ENCODE measurements around the gene FCRL5. TPM values are rescaled to one million over a fixed set of nuclear protein-coding genes. Genes with fewer than 3 reads are reported as not detected.

Gene FCRL5
- total and polyA plus RNA-seq, 10 of the 15 experiments (the other 5 are each of a cell fraction or from before 2014, with no cell fraction given), result 1.1 to 136 (median 7.0) TPM

- TF ChIP-seq, protein P1, sequence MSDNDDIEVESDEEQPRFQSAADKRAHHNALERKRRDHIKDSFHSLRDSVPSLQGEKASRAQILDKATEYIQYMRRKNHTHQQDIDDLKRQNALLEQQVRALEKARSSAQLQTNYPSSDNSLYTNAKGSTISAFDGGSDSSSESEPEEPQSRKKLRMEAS (IDR thresholded peaks at IDR 0.05; ENCODE audit: low read depth, low read length), result no peak
- TF ChIP-seq HDAC6 (IDR thresholded peaks at IDR 0.05; ENCODE audit: unreplicated experiment) (no peak), CHD2 (IDR thresholded peaks at IDR 0.05; ENCODE audit: borderline replicate concordance, low read depth, low read length) (no peak), JUNB (IDR thresholded peaks at IDR 0.05) (peak; percentile 78), NFXL1 (IDR thresholded peaks at IDR 0.05; ENCODE audit: borderline replicate concordance) (no peak), BHLHE40 (IDR thresholded peaks at IDR 0.05; ENCODE audit: borderline replicate concordance in 1 of 2, low read depth in 2 of 2, low read length in 1 of 2) (peak; percentile 36 to 49; a peak in 3 of 4 replicates), PAX5 (IDR thresholded peaks at IDR 0.05; ENCODE audit: borderline replicate concordance, low read depth, low read length) (0 out of 2 replicates have a peak, but pooled peaks have one; percentile 45), EED (IDR thresholded peaks at IDR 0.05; ENCODE audit: low read depth) (peak; percentile 62), IRF5 (IDR thresholded peaks at IDR 0.05; ENCODE audit: borderline replicate concordance) (no peak), CREM (IDR thresholded peaks at IDR 0.05; ENCODE audit: low read depth) (peak; percentile 67), CBFB (IDR thresholded peaks at IDR 0.05; ENCODE audit: low read depth) (peak; percentile 84), SREBF2 (IDR thresholded peaks at IDR 0.05; ENCODE audit: low read length) (no peak), HCFC1 (IDR thresholded peaks at IDR 0.05; ENCODE audit: low read length) (no peak)
- TF ChIP-seq, protein P2, sequence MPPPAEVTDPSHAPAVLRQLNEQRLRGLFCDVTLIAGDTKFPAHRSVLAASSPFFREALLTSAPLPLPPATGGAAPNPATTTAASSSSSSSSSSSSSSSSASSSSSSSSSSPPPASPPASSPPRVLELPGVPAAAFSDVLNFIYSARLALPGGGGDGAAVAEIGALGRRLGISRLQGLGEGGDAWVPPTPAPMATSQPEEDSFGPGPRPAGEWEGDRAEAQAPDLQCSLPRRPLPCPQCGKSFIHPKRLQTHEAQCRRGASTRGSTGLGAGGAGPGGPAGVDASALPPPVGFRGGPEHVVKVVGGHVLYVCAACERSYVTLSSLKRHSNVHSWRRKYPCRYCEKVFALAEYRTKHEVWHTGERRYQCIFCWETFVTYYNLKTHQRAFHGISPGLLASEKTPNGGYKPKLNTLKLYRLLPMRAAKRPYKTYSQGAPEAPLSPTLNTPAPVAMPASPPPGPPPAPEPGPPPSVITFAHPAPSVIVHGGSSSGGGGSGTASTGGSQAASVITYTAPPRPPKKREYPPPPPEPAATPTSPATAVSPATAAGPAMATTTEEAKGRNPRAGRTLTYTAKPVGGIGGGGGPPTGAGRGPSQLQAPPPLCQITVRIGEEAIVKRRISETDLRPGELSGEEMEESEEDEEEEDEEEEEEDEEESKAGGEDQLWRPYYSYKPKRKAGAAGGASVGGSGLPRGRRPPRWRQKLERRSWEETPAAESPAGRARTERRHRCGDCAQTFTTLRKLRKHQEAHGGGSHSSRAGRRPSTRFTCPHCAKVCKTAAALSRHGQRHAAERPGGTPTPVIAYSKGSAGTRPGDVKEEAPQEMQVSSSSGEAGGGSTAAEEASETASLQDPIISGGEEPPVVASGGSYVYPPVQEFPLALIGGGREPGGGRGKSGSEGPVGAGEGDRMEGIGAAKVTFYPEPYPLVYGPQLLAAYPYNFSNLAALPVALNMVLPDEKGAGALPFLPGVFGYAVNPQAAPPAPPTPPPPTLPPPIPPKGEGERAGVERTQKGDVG (CRISPR knock-in tag; IDR thresholded peaks at IDR 0.05), result no peak
- TF ChIP-seq, protein P3, sequence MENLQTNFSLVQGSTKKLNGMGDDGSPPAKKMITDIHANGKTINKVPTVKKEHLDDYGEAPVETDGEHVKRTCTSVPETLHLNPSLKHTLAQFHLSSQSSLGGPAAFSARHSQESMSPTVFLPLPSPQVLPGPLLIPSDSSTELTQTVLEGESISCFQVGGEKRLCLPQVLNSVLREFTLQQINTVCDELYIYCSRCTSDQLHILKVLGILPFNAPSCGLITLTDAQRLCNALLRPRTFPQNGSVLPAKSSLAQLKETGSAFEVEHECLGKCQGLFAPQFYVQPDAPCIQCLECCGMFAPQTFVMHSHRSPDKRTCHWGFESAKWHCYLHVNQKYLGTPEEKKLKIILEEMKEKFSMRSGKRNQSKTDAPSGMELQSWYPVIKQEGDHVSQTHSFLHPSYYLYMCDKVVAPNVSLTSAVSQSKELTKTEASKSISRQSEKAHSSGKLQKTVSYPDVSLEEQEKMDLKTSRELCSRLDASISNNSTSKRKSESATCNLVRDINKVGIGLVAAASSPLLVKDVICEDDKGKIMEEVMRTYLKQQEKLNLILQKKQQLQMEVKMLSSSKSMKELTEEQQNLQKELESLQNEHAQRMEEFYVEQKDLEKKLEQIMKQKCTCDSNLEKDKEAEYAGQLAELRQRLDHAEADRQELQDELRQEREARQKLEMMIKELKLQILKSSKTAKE (IDR thresholded peaks at IDR 0.05; ENCODE audit: low read depth, poor library complexity, severe bottlenecking), result peak; percentile 83
- TF ChIP-seq, protein P4, sequence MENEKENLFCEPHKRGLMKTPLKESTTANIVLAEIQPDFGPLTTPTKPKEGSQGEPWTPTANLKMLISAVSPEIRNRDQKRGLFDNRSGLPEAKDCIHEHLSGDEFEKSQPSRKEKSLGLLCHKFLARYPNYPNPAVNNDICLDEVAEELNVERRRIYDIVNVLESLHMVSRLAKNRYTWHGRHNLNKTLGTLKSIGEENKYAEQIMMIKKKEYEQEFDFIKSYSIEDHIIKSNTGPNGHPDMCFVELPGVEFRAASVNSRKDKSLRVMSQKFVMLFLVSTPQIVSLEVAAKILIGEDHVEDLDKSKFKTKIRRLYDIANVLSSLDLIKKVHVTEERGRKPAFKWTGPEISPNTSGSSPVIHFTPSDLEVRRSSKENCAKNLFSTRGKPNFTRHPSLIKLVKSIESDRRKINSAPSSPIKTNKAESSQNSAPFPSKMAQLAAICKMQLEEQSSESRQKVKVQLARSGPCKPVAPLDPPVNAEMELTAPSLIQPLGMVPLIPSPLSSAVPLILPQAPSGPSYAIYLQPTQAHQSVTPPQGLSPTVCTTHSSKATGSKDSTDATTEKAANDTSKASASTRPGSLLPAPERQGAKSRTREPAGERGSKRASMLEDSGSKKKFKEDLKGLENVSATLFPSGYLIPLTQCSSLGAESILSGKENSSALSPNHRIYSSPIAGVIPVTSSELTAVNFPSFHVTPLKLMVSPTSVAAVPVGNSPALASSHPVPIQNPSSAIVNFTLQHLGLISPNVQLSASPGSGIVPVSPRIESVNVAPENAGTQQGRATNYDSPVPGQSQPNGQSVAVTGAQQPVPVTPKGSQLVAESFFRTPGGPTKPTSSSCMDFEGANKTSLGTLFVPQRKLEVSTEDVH (IDR thresholded peaks at IDR 0.05; ENCODE audit: low read depth, partially characterized antibody), result no peak
- TF ChIP-seq, protein P5, sequence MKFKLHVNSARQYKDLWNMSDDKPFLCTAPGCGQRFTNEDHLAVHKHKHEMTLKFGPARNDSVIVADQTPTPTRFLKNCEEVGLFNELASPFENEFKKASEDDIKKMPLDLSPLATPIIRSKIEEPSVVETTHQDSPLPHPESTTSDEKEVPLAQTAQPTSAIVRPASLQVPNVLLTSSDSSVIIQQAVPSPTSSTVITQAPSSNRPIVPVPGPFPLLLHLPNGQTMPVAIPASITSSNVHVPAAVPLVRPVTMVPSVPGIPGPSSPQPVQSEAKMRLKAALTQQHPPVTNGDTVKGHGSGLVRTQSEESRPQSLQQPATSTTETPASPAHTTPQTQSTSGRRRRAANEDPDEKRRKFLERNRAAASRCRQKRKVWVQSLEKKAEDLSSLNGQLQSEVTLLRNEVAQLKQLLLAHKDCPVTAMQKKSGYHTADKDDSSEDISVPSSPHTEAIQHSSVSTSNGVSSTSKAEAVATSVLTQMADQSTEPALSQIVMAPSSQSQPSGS (IDR thresholded peaks at IDR 0.05; ENCODE audit: low read length), result peak; percentile 80; the same call in 1 of the 2 replicates
Measured at GRCh38 chr1:157512036-157512969, 40.0 kb downstream of the FCRL5 start (continued).

Measured in GM12878 (cell line).